Stimulated activated naive B cell treated with anti-CD40 and anti-IgM and Interleukin-4, amounts not matched to agents 10 μg/mL and 1 μg/mL and 100 μg/mL, for 72 hours (primary cell): ENCODE measurements around the gene MZT2A.
"Not testable (repeated sequence)": the region's sequence is repeated elsewhere in the genome, so short reads cannot be mapped to it uniquely, and the experiment has no call there.

ENCODE experiments used
- ATAC-seq, 2 donors: fragments of 150-1000 bp; cut with Tn5 transposase; replicated peaks; 2 replicates each; pipeline ENCODE4 v1.10.0; 2021; ENCODE audit warnings: moderate library complexity in 1 of 2
- DNase-seq: peaks from one replicate; pipeline ENCODE4 v3.0.0; 2021
- H3K27ac Mint-ChIP-seq: one replicate; pipeline ENCODE4 v1.8.0; 2022; ENCODE audit warnings: mild to moderate bottlenecking, mixed read lengths
- H3K27me3 Mint-ChIP-seq, 2 donors: one replicate each; pipeline ENCODE4 v1.8.0; 2022; ENCODE audit warnings: mixed read lengths in 2 of 2
- H3K36me3 Mint-ChIP-seq, 2 donors: one replicate each; pipeline ENCODE4 v1.8.0; 2022; ENCODE audit warnings: mixed read lengths in 2 of 2, mild to moderate bottlenecking in 1 of 2
- H3K4me1 Mint-ChIP-seq, 2 donors: one replicate each; pipeline ENCODE4 v1.8.0; 2022; ENCODE audit warnings: mixed read lengths in 2 of 2, mild to moderate bottlenecking in 1 of 2
- H3K4me3 Mint-ChIP-seq, 2 donors: one replicate each; pipeline ENCODE4 v1.8.0; 2022; ENCODE audit warnings: mild to moderate bottlenecking in 2 of 2, mixed read lengths in 2 of 2, moderate library complexity in 1 of 2
- H3K9me3 Mint-ChIP-seq, 2 donors: one replicate each; pipeline ENCODE4 v1.8.0; 2022; ENCODE audit warnings: mixed read lengths in 2 of 2, mild to moderate bottlenecking in 1 of 2

MZT2A gene

GRCh38 chr2:131473266-131473665 lies 18.9 kb downstream of the MZT2A start:
- peaks cover 11 to 12% of the 10 kb centered on the region in 2 donors for H3K36me3 Mint-ChIP-seq
- not testable (repeated sequence) for H3K27ac Mint-ChIP-seq, H3K4me1 Mint-ChIP-seq, H3K9me3 Mint-ChIP-seq, H3K4me3 Mint-ChIP-seq, ATAC-seq, H3K27me3 Mint-ChIP-seq, DNase-seq

GRCh38 chr2:131471624-131472023 lies 20.6 kb downstream of the MZT2A start:
- H3K27me3 Mint-ChIP-seq, H3K9me3 Mint-ChIP-seq, H3K27ac Mint-ChIP-seq, H3K4me1 Mint-ChIP-seq, ATAC-seq, H3K4me3 Mint-ChIP-seq, DNase-seq: not testable (repeated sequence)
- peaks cover 9 to 14% of the 10 kb centered on the region in 2 donors for H3K36me3 Mint-ChIP-seq

- H3K27me3 Mint-ChIP-seq, H3K27ac Mint-ChIP-seq, H3K4me3 Mint-ChIP-seq, ATAC-seq, H3K4me1 Mint-ChIP-seq, H3K9me3 Mint-ChIP-seq, DNase-seq: not testable (repeated sequence)
- H3K36me3 Mint-ChIP-seq, result peaks cover 2 to 10% of the 10 kb centered on the region in 2 donors
Measured at GRCh38 chr2:131470944-131471343, 21.3 kb downstream of the MZT2A start.

GRCh38 chr2:131467722-131468121 lies 24.5 kb downstream of the MZT2A start:
- not testable (repeated sequence) for H3K27ac Mint-ChIP-seq, H3K4me1 Mint-ChIP-seq, DNase-seq, H3K9me3 Mint-ChIP-seq, H3K27me3 Mint-ChIP-seq, ATAC-seq, H3K4me3 Mint-ChIP-seq, H3K36me3 Mint-ChIP-seq

GRCh38 chr2:131454914-131455313 lies 37.3 kb downstream of the MZT2A start:
- not testable (repeated sequence) for DNase-seq, H3K4me3 Mint-ChIP-seq, H3K27ac Mint-ChIP-seq, H3K36me3 Mint-ChIP-seq, ATAC-seq, H3K4me1 Mint-ChIP-seq, H3K9me3 Mint-ChIP-seq
- peaks cover 0 to 13% of the 10 kb centered on the region in 2 donors for H3K27me3 Mint-ChIP-seq

- not testable (repeated sequence) for H3K36me3 Mint-ChIP-seq, H3K4me1 Mint-ChIP-seq, H3K27me3 Mint-ChIP-seq, ATAC-seq, H3K9me3 Mint-ChIP-seq, DNase-seq, H3K4me3 Mint-ChIP-seq, H3K27ac Mint-ChIP-seq
Measured at GRCh38 chr2:131451265-131451949, 40.8 kb downstream of the MZT2A start.

GRCh38 chr2:131447981-131448380 lies 44.2 kb downstream of the MZT2A start:
- not testable (repeated sequence) for DNase-seq, H3K36me3 Mint-ChIP-seq, H3K27me3 Mint-ChIP-seq

GRCh38 chr2:131445896-131446295 lies 46.3 kb downstream of the MZT2A start:
- DNase-seq (no peak), ATAC-seq (no peak)
- Mint-ChIP-seq H3K9me3 (no peaks in the 10 kb centered on the region), H3K27me3 (peaks cover 4 to 11% of the 10 kb centered on the region in 2 donors), H3K4me1 (no peaks in the 10 kb centered on the region), H3K36me3 (no peaks in the 10 kb centered on the region), H3K27ac (no peak overlapping the region), H3K4me3 (no peak overlapping the region)

More at GRCh38 chr2:131447981-131448380, 44.2 kb downstream of the MZT2A start:
- H3K4me1 Mint-ChIP-seq, H3K27ac Mint-ChIP-seq, ATAC-seq, H3K9me3 Mint-ChIP-seq, H3K4me3 Mint-ChIP-seq: not testable (repeated sequence)

- DNase-seq, H3K4me1 Mint-ChIP-seq, H3K36me3 Mint-ChIP-seq, ATAC-seq, H3K27ac Mint-ChIP-seq, H3K9me3 Mint-ChIP-seq, H3K4me3 Mint-ChIP-seq: not testable (repeated sequence)
- peaks cover 4 to 12% of the 10 kb centered on the region in 2 donors for H3K27me3 Mint-ChIP-seq
Measured at GRCh38 chr2:131445515-131445797, 46.7 kb downstream of the MZT2A start.

- not testable (repeated sequence) for H3K9me3 Mint-ChIP-seq, H3K4me3 Mint-ChIP-seq, H3K4me1 Mint-ChIP-seq, DNase-seq, H3K36me3 Mint-ChIP-seq, H3K27ac Mint-ChIP-seq, ATAC-seq
- peaks cover 4 to 12% of the 10 kb centered on the region in 2 donors for H3K27me3 Mint-ChIP-seq
Measured at GRCh38 chr2:131444736-131445514, 47.3 kb downstream of the MZT2A start.

GRCh38 chr2:131440742-131441468 lies 51.3 kb downstream of the MZT2A start:
- not testable (repeated sequence) for H3K36me3 Mint-ChIP-seq, H3K4me3 Mint-ChIP-seq, H3K27ac Mint-ChIP-seq, DNase-seq, H3K4me1 Mint-ChIP-seq, H3K9me3 Mint-ChIP-seq, H3K27me3 Mint-ChIP-seq
- peak in 1 of 2 donors; percentile 65 for ATAC-seq
